IMR-90 (cell line): ENCODE data around the gene RNF151. TPM values are rescaled to one million over a fixed set of nuclear protein-coding genes. Genes with fewer than 3 reads are reported as not detected.

ENCODE experiments used
- ATAC-seq: fragments of 200-7000 bp; cut with Tn5 transposase; 2 replicates; pipeline ENCODE4 v1.9.1; 2020; ENCODE audit warnings: low read depth, mild to moderate bottlenecking, moderate library complexity
- BruUV-seq: library from RNA; stranded (reverse); fragments of 400-500 nt; replicated peaks from 2 replicates; lab custom pipeline; 2021; lab: Mats Ljungman, UMichigan
- CTCF ChIA-PET: fragments of 300-600 bp; formaldehyde crosslinking; extraction: SDS; loops from one replicate; lab custom pipeline; 2021; ENCODE audit warnings: antibody characterized with exemption; lab: Yijun Ruan, JAX
- POLR2A ChIA-PET: fragments of 300-600 bp; sonication (Branson Sonifier 250); formaldehyde crosslinking; loops from one replicate; lab custom pipeline; 2022; ENCODE audit warnings: antibody characterized with exemption; ENCODE audit not compliant: unreplicated experiment; lab: Charles Lee
- DNase-seq: peaks from one replicate; pipeline ENCODE4 v3.0.0; 2013
- H2AFZ ChIP-seq: replicated peaks from 2 replicates; pipeline ENCODE3; 2013; ENCODE audit warnings: low read length, mild to moderate bottlenecking; ENCODE audit not compliant: poor library complexity
- H2AK5ac ChIP-seq: 2 replicates; pipeline ENCODE4 v1.6.1; 2013; ENCODE audit warnings: low read depth, low read length, inconsistent platforms
- H2AK9ac ChIP-seq: replicated peaks from 2 replicates; pipeline ENCODE3; 2013; ENCODE audit warnings: mild to moderate bottlenecking, low read depth, low read length, moderate library complexity; ENCODE audit not compliant: poor library complexity
- H2BK120ac ChIP-seq: 2 replicates; pipeline ENCODE4 v1.6.1; 2013; ENCODE audit warnings: low read depth, low read length, inconsistent platforms
- H2BK15ac ChIP-seq: 3 replicates; pipeline ENCODE4 v1.6.1; 2013; ENCODE audit warnings: low read depth, low read length, inconsistent platforms
- H2BK20ac ChIP-seq: 2 replicates; pipeline ENCODE4 v1.6.1; 2013; ENCODE audit warnings: low read depth, mild to moderate bottlenecking, inconsistent platforms, low read length, moderate library complexity
- H2BK5ac ChIP-seq: 2 replicates; pipeline ENCODE4 v1.6.1; 2013; ENCODE audit warnings: mild to moderate bottlenecking, low read depth, low read length, inconsistent platforms; ENCODE audit not compliant: poor library complexity, severe bottlenecking
- H3K14ac ChIP-seq: replicated peaks from 2 replicates; pipeline ENCODE4 v1.6.1; 2013; ENCODE audit warnings: low read depth, low read length, inconsistent platforms
- H3K18ac ChIP-seq: 2 replicates; pipeline ENCODE4 v1.6.1; 2013; ENCODE audit warnings: low read depth, low read length, control low read depth
- H3K23ac ChIP-seq: 2 replicates; pipeline ENCODE4 v1.6.1; 2013; ENCODE audit warnings: low read depth, low read length, inconsistent platforms
- H3K27ac ChIP-seq: 2 replicates; pipeline ENCODE4 v1.5.1; 2013; ENCODE audit warnings: mild to moderate bottlenecking, control low read depth, low read length; ENCODE audit not compliant: insufficient read depth
- H3K27me3 ChIP-seq: 2 replicates; pipeline ENCODE4 v1.6.1; 2013; ENCODE audit warnings: low read length; ENCODE audit not compliant: control insufficient read depth, insufficient read depth
- H3K36me3 ChIP-seq: 2 replicates; pipeline ENCODE4 v1.6.1; 2013; ENCODE audit warnings: low read length, mixed read lengths; ENCODE audit not compliant: control insufficient read depth, insufficient read depth
- H3K4ac ChIP-seq: 2 replicates; pipeline ENCODE4 v1.6.1; 2013; ENCODE audit warnings: low read depth, low read length, inconsistent platforms
- H3K4me1 ChIP-seq: 2 replicates; pipeline ENCODE4 v1.6.1; 2013; ENCODE audit warnings: low read length, mixed read lengths; ENCODE audit not compliant: control insufficient read depth, insufficient read depth
- H3K4me2 ChIP-seq: 2 replicates; pipeline ENCODE4 v1.6.1; 2013; ENCODE audit warnings: low read depth, mild to moderate bottlenecking, control low read depth, low read length, moderate library complexity
- H3K4me3 ChIP-seq: 2 replicates; pipeline ENCODE4 v1.5.1; 2013; ENCODE audit warnings: low read depth, mild to moderate bottlenecking, control low read depth, low read length, moderate library complexity; ENCODE audit not compliant: insufficient read depth
- H3K56ac ChIP-seq: 2 replicates; pipeline ENCODE4 v1.6.1; 2013; ENCODE audit warnings: low read length, inconsistent platforms; ENCODE audit not compliant: insufficient read depth; ENCODE audit errors: extremely low read depth
- H3K79me1 ChIP-seq, 2 experiments: 2 replicates each; pipeline ENCODE4 v1.6.1; 2013; ENCODE audit warnings: low read length in 2 of 2, inconsistent platforms in 1 of 2, low read depth in 1 of 2
- H3K9ac ChIP-seq: 2 replicates; pipeline ENCODE4 v1.6.1; 2013; ENCODE audit warnings: low read depth, low read length, control low read depth
- H3K9me1 ChIP-seq: 2 replicates; pipeline ENCODE4 v1.6.1; 2013; ENCODE audit warnings: low read length, inconsistent platforms; ENCODE audit not compliant: insufficient read depth
- H3K9me3 ChIP-seq: 2 replicates; pipeline ENCODE4 v1.6.1; 2013; ENCODE audit warnings: low read length; ENCODE audit not compliant: control insufficient read depth, insufficient read depth
- H4K20me1 ChIP-seq: 2 replicates; pipeline ENCODE4 v1.6.1; 2013; ENCODE audit warnings: low read length, inconsistent platforms; ENCODE audit not compliant: insufficient read depth
- H4K5ac ChIP-seq: 2 replicates; pipeline ENCODE4 v1.6.1; 2013; ENCODE audit warnings: mild to moderate bottlenecking, low read depth, low read length, control low read depth
- H4K8ac ChIP-seq, 2 experiments: 2 replicates each; pipeline ENCODE4 v1.6.1; 2013; ENCODE audit warnings: low read depth in 2 of 2, low read length in 2 of 2, control low read depth in 1 of 2, inconsistent platforms in 1 of 2
- H4K91ac ChIP-seq: 2 replicates; pipeline ENCODE4 v1.6.1; 2013; ENCODE audit warnings: low read depth, low read length, inconsistent platforms; ENCODE audit not compliant: insufficient read depth
- CEBPB ChIP-seq: IDR thresholded peaks from 2 replicates; pipeline ENCODE4 v1.6.1; 2012; ENCODE audit warnings: low read depth, low read length, improper control_type of control experiment
- CHD1 ChIP-seq: IDR thresholded peaks from 2 replicates; pipeline ENCODE4 v1.6.1; 2012; ENCODE audit warnings: low read depth, low read length, improper control_type of control experiment
- FOS ChIP-seq: fragments of 150-350 bp; IDR thresholded peaks from 2 replicates; pipeline ENCODE4 v1.6.1; 2016; ENCODE audit warnings: low read depth, low read length
- MAFK ChIP-seq: IDR thresholded peaks from 2 replicates; pipeline ENCODE4 v1.6.1; 2012; ENCODE audit warnings: low read depth, low read length, improper control_type of control experiment
- MAZ ChIP-seq: IDR thresholded peaks from 2 replicates; pipeline ENCODE4 v1.6.1; 2012; ENCODE audit warnings: low read depth, mild to moderate bottlenecking, low read length, improper control_type of control experiment, moderate library complexity, borderline replicate concordance
- MXI1 ChIP-seq: IDR thresholded peaks from 2 replicates; pipeline ENCODE4 v1.6.1; 2012; ENCODE audit warnings: low read depth, mild to moderate bottlenecking, low read length, moderate library complexity, borderline replicate concordance
- NFE2L2 ChIP-seq: fragments of 150-350 bp; IDR thresholded peaks from 2 replicates; pipeline ENCODE4 v1.6.1; 2016; ENCODE audit warnings: low read depth, mild to moderate bottlenecking, low read length
- POLR2A ChIP-seq: IDR thresholded peaks from 2 replicates; pipeline ENCODE4 v1.6.1; 2012; ENCODE audit warnings: mild to moderate bottlenecking, low read depth, low read length
- RAD21 ChIP-seq: IDR thresholded peaks from 2 replicates; pipeline ENCODE4 v1.6.1; 2012; ENCODE audit warnings: low read length, improper control_type of control experiment
- RCOR1 ChIP-seq: IDR thresholded peaks from 2 replicates; pipeline ENCODE4 v1.6.1; 2012; ENCODE audit warnings: mild to moderate bottlenecking, low read length, improper control_type of control experiment; ENCODE audit not compliant: insufficient replicate concordance
- RFX5 ChIP-seq: IDR thresholded peaks from 2 replicates; pipeline ENCODE4 v1.8.0; 2012; ENCODE audit warnings: low read depth, mild to moderate bottlenecking, low read length, moderate library complexity
- SMC3 ChIP-seq: fragments of 150-350 bp; IDR thresholded peaks from 2 replicates; pipeline ENCODE4 v1.6.1; 2016; ENCODE audit warnings: low read depth, mild to moderate bottlenecking, antibody characterized with exemption, low read length, moderate library complexity
- WGBS, 2 experiments: methylation state at CpG; one replicate each; pipeline versions ENCODE4 v1.1.5 to v1.1.7; 2013; ENCODE audit warnings: missing lambda C conversion rate in 2 of 2; ENCODE audit not compliant: insufficient read length in 1 of 2; ENCODE audit errors: extremely low coverage in 2 of 2; 5-methylcytosine and 5-hydroxymethylcytosine counted together
- dilution Hi-C: fragments of 300-500 bp; cut with HindIII; formaldehyde crosslinking; loops from one replicate; pipeline ENCODE4 v1.14.3; 2018; ENCODE audit warnings: low sequenced_read_pairs; ENCODE audit not compliant: unreplicated experiment
- in situ Hi-C: fragments of 300-500 bp; cut with MboI; formaldehyde crosslinking; loops from 3 replicates; pipeline ENCODE4 v1.14.3; 2019; ENCODE audit warnings: low sequenced_read_pairs, inconsistent platforms, mixed read lengths
- intact Hi-C: fragments of 100-400 bp; cut with micrococcal nuclease; formaldehyde crosslinking; loops from 2 replicates; pipeline ENCODE4 v1.10.0; 2022
- polyA plus RNA-seq, 3 experiments: library from polyadenylated mRNA; depleted of rRNA; stranded (reverse); fragments of >200 nt; gene quantifications; 2 replicates each; pipeline ENCODE4 v1.2.3, GENCODE V29; 2012; ENCODE audit warnings: low replicate concordance in 1 of 3
- total RNA-seq: library from RNA; depleted of rRNA; stranded (reverse); fragments of >200 nt; gene quantifications from 2 replicates; pipeline ENCODE4 v1.2.3, GENCODE V29; 2012
- TF ChIP-seq, protein P1 (sequence below): conservative IDR thresholded peaks from 2 replicates; pipeline ENCODE4 v1.5.1; 2012; ENCODE audit warnings: mild to moderate bottlenecking, low read depth, low read length, improper control_type of control experiment
- TF ChIP-seq, protein P2 (sequence below): fragments of 150-350 bp; IDR thresholded peaks from 2 replicates; pipeline ENCODE4 v1.6.1; 2017; ENCODE audit warnings: mild to moderate bottlenecking, antibody characterized with exemption, low read length, low read depth

Gene RNF151
- total and polyA plus RNA-seq, 2 of the 4 experiments (the other 2 are of a cell fraction): not detected

DNA sequence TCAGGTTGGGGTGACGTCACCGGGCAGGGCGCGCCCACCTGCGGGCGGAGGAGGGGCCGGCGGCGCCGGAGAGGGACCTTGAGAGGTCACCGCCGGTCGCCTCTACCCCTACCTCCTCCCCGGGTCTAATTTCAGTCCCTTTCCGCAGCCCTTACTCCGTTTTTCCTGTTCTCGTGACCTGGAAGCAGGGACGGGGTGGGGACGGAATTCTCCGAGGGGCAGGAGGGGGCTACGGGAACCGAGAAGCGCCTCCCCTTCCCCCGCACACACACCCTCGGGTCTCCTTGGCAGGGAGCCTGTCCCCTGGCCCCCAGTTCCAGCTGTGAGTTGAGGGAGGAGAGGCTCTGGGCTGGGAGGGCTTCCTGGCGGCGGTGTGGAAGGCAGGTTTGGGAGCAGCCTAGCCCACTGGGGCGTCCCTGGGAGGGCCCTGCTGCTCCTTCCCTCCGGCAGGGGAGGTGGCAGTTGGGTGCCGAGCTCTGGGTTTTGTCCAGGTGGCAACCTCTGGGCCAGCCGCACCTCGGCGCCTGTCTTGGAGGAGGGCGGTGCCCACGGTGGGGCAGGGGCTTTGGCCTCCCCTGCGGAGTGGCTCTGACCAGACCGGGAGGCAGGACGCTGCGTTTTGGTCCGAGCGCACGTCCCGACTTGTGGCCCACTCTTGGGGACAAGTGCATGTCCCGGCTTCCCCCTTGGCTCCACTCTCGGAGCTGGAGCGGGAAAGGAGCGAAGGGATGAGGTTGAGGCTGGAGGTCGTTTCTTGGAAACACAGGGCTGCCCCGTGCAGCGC is 23.9 kb downstream of the RNF151 start:
- no peaks in the 10 kb centered on the region for H4K20me1 ChIP-seq
- H4K91ac ChIP-seq: no peak overlapping the region
- H3K14ac ChIP-seq: no peak overlapping the region
- 0 out of 2 replicates have a peak overlapping the region, but pooled peaks have one; percentile 23 for H4K5ac ChIP-seq
- no peak overlapping the region for H3K56ac ChIP-seq
- DNase-seq (no peak), ATAC-seq (no peak)
- in situ Hi-C loops (no loop called here), intact Hi-C loops (no loop called here), dilution Hi-C loops (no loop called here)
- no peak overlapping the region for H2BK120ac ChIP-seq
- TF ChIP-seq RAD21 (no peak), CEBPB (no peak), POLR2A (no peak), CHD1 (no peak), FOS (no peak), MAFK (no peak), SMC3 (no peak), RFX5 (no peak), MAZ (no peak), MXI1 (no peak), NFE2L2 (no peak), RCOR1 (no peak)
- TF ChIP-seq, protein P1, sequence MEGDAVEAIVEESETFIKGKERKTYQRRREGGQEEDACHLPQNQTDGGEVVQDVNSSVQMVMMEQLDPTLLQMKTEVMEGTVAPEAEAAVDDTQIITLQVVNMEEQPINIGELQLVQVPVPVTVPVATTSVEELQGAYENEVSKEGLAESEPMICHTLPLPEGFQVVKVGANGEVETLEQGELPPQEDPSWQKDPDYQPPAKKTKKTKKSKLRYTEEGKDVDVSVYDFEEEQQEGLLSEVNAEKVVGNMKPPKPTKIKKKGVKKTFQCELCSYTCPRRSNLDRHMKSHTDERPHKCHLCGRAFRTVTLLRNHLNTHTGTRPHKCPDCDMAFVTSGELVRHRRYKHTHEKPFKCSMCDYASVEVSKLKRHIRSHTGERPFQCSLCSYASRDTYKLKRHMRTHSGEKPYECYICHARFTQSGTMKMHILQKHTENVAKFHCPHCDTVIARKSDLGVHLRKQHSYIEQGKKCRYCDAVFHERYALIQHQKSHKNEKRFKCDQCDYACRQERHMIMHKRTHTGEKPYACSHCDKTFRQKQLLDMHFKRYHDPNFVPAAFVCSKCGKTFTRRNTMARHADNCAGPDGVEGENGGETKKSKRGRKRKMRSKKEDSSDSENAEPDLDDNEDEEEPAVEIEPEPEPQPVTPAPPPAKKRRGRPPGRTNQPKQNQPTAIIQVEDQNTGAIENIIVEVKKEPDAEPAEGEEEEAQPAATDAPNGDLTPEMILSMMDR: no peak
- TF ChIP-seq, protein P2, sequence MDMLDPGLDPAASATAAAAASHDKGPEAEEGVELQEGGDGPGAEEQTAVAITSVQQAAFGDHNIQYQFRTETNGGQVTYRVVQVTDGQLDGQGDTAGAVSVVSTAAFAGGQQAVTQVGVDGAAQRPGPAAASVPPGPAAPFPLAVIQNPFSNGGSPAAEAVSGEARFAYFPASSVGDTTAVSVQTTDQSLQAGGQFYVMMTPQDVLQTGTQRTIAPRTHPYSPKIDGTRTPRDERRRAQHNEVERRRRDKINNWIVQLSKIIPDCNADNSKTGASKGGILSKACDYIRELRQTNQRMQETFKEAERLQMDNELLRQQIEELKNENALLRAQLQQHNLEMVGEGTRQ: no peak
- no peak overlapping the region for H2BK15ac ChIP-seq
- peaks cover 19% of the 10 kb centered on the region for H3K9me1 ChIP-seq
- peaks cover 2% of the 10 kb centered on the region; the same call in 1 of the 2 replicates for H3K9me3 ChIP-seq
- no peak overlapping the region for H3K18ac ChIP-seq
- H2AK9ac ChIP-seq: peak overlapping the region; percentile 70
- 21% methylated on average over 20 of the region's 50 CpGs; no CpG with 5 or more reads in 1 of the 2 experiments for WGBS, 2 experiments
- H2BK5ac ChIP-seq: no peak overlapping the region
- H3K27me3 ChIP-seq: peaks cover 17% of the 10 kb centered on the region
- BruUV-seq: no TSS peak
- H3K9ac ChIP-seq: no peak overlapping the region
- H3K4me2 ChIP-seq: peak overlapping the region; percentile 89
- ChIA-PET POLR2A (no interaction called here), CTCF (interaction anchor here (1.1 kb wide), 1 partner anchor 13 kb away, joined by 3 read pairs; no protein-coding TSS in a partner anchor)
- peak overlapping the region; percentile 68 for H2AK5ac ChIP-seq
- peaks cover 13% of the 10 kb centered on the region for H3K4me1 ChIP-seq
- H4K8ac ChIP-seq: no peak overlapping the region
- no peak overlapping the region for H3K23ac ChIP-seq
- peak overlapping the region; percentile 45; the same call in 1 of the 2 replicates for H3K4me3 ChIP-seq
- peaks cover 11 to 24% of the 10 kb centered on the region in 2 experiments; a peak in 3 of 4 replicates for H3K79me1 ChIP-seq
- peaks cover 13% of the 10 kb centered on the region for H3K36me3 ChIP-seq
- peak overlapping the region; percentile 24; the same call in 1 of the 2 replicates for H3K4ac ChIP-seq
- no peak overlapping the region for H3K27ac ChIP-seq
- no peak overlapping the region for H2BK20ac ChIP-seq
- peak overlapping the region; percentile 84 for H2AFZ ChIP-seq
